Measurements from ENCODE around the gene OR2V2.

The OR2V2 gene

DNA sequence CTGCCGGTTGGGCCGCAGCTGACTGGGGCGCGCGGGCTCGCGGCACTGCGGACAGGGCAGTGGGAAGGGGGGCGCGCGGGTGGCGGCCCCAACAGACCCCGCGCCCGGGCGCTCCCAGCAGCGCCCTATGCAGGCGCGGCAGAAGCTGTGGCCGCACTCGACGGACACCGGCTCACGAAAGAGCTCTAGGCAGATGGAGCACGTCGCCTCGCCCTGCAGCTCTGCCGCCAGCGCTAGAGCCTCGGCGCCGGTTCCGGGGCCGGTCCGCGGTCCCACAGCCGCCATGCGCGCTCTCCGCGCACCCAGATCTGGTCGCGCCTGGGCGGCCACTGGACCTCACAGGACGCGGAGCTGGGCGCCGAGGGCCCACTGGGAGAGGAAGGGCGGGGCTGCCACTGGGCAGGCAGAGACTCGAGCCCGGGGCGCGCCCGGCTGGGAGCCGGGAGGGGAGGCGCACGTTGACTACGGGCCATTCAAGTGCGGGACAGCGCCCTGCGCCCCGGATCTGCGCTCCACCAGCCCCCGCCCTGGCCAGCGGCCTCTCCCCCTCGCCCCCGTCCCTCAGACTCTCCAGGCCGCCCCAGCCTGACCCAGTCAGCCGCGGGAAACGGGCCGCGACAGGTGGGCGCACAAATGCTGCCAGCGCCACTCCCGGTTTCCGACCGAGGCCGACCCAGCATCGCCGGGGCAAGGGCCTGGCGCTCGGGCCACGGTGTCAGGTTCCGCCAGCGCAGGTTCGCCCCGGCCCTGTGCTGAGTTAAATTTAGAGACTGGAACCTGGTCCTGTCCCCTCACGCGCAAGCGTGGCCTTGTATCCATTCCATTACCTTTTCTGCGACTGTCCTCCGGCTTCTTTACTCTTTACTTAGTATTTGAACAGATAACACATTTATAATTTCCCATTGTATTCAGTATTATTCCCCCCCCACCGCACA is 57.7 kb downstream of the OR2V2 start, which contains the start of gene TRIM7:
TRIM7 (minus strand) TSS at position 371 of the 935 bp plus-strand sequence; CDS start at position 285, 86 bp downstream.
- Histone ChIP-seq H3F3A (ENCODE audit: low read depth) (no peaks in the 10 kb centered on the region; the same call in 1 of the 2 replicates), H3K4me3 (ENCODE audit: low read length, poor library complexity, severe bottlenecking) (peak within 1 kb of the TSS; percentile 80), H3K4me2 (ENCODE audit: low read depth, low read length, poor library complexity, severe bottlenecking) (peak within 1 kb of the TSS; percentile 92), H3K9me2 (replicated peaks; ENCODE audit: low read depth, low read length) (no peaks in the 10 kb centered on the region), H3K9ac (ENCODE audit: low read depth, low read length, poor library complexity, severe bottlenecking) (peak within 1 kb of the TSS; percentile 76), H2AFZ (ENCODE audit: low read length) (peak within 1 kb of the TSS; percentile 92), H3K27me3 (ENCODE audit: insufficient read depth, low read length, poor library complexity, severe bottlenecking) (no peaks in the 10 kb centered on the region), H4K20me1 (ENCODE audit: insufficient read depth, low read length, poor library complexity, severe bottlenecking) (no peaks in the 10 kb centered on the region), H3K9me3 (ENCODE audit: insufficient read depth, low read depth, low read length) (no peaks in the 10 kb centered on the region), H3K4me1 (ENCODE audit: insufficient read depth, low read length, poor library complexity, severe bottlenecking) (peaks cover 7% of the 10 kb centered on the region), H3K79me2 (ENCODE audit: insufficient read depth, low read length) (no peaks in the 10 kb centered on the region), H3K36me3 (ENCODE audit: insufficient read depth, low read length) (no peaks in the 10 kb centered on the region)
- TF ChIP-seq, protein P1, sequence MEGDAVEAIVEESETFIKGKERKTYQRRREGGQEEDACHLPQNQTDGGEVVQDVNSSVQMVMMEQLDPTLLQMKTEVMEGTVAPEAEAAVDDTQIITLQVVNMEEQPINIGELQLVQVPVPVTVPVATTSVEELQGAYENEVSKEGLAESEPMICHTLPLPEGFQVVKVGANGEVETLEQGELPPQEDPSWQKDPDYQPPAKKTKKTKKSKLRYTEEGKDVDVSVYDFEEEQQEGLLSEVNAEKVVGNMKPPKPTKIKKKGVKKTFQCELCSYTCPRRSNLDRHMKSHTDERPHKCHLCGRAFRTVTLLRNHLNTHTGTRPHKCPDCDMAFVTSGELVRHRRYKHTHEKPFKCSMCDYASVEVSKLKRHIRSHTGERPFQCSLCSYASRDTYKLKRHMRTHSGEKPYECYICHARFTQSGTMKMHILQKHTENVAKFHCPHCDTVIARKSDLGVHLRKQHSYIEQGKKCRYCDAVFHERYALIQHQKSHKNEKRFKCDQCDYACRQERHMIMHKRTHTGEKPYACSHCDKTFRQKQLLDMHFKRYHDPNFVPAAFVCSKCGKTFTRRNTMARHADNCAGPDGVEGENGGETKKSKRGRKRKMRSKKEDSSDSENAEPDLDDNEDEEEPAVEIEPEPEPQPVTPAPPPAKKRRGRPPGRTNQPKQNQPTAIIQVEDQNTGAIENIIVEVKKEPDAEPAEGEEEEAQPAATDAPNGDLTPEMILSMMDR (conservative IDR thresholded peaks at IDR 0.05; ENCODE audit: low read length), result no peak
- TF ChIP-seq EZH2phosphoT487 (IDR thresholded peaks at IDR 0.05; ENCODE audit: borderline replicate concordance), result no peak

DNA sequence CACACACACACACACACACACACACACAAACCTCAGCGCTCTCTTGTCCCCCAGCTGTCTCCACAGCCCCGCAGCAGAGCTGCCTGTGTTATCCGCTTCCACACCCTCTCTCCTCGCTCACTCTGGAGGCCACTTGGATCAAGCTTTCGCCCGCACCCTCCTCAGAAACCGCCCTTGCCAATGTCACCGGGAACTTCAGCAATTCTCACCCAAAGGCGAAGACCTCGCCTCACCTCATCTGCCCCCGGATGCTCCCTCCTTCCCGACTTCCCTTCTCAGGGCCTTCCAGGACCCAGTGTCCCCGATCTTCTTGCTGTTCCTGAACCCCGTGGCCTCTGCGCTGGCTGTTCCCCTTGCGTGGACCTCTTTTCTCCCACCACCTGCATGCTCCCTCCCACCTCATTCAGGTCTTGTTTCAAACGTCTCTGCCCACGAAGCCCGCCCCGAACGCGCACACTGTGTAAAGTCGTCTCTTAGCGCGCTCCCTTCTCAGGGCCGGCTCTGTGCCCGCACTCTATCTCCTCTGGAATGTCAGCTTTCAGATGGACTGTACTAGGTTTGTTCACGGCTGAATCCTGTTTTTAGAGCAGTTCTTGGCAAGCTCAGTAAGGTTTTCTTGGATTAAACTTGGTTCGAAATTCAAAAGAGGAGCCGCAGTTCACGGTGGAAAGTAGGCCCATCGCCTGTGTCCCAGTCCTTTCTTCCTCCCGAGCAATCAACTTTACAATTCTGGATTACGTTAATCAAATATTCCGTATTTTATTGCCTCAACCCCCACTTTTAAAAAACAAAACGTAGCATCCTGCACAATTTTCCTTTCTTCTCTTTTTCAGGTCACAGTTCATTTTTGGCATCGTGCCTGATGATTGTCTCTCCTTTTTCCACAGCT is 58.6 kb downstream of the OR2V2 start:
- Histone ChIP-seq H3K79me2 (ENCODE audit: insufficient read depth, low read length) (no peaks in the 10 kb centered on the region), H3K36me3 (ENCODE audit: insufficient read depth, low read length) (no peaks in the 10 kb centered on the region), H3K4me2 (ENCODE audit: low read depth, low read length, poor library complexity, severe bottlenecking) (peak overlapping the region; percentile 92), H3K9ac (ENCODE audit: low read depth, low read length, poor library complexity, severe bottlenecking) (peak overlapping the region; percentile 76), H3K4me1 (ENCODE audit: insufficient read depth, low read length, poor library complexity, severe bottlenecking) (peaks cover 7% of the 10 kb centered on the region), H3F3A (ENCODE audit: low read depth) (no peaks in the 10 kb centered on the region; the same call in 1 of the 2 replicates), H3K4me3 (ENCODE audit: low read length, poor library complexity, severe bottlenecking) (peak overlapping the region; percentile 80), H2AFZ (ENCODE audit: low read length) (peak overlapping the region; percentile 92), H3K27me3 (ENCODE audit: insufficient read depth, low read length, poor library complexity, severe bottlenecking) (no peaks in the 10 kb centered on the region), H3K9me3 (ENCODE audit: insufficient read depth, low read depth, low read length) (no peaks in the 10 kb centered on the region), H4K20me1 (ENCODE audit: insufficient read depth, low read length, poor library complexity, severe bottlenecking) (no peaks in the 10 kb centered on the region), H3K9me2 (replicated peaks; ENCODE audit: low read depth, low read length) (no peaks in the 10 kb centered on the region)
- no peak for TF ChIP-seq EZH2phosphoT487 (IDR thresholded peaks at IDR 0.05; ENCODE audit: borderline replicate concordance)
- TF ChIP-seq, protein P1 (conservative IDR thresholded peaks at IDR 0.05; ENCODE audit: low read length), result no peak

DNA sequence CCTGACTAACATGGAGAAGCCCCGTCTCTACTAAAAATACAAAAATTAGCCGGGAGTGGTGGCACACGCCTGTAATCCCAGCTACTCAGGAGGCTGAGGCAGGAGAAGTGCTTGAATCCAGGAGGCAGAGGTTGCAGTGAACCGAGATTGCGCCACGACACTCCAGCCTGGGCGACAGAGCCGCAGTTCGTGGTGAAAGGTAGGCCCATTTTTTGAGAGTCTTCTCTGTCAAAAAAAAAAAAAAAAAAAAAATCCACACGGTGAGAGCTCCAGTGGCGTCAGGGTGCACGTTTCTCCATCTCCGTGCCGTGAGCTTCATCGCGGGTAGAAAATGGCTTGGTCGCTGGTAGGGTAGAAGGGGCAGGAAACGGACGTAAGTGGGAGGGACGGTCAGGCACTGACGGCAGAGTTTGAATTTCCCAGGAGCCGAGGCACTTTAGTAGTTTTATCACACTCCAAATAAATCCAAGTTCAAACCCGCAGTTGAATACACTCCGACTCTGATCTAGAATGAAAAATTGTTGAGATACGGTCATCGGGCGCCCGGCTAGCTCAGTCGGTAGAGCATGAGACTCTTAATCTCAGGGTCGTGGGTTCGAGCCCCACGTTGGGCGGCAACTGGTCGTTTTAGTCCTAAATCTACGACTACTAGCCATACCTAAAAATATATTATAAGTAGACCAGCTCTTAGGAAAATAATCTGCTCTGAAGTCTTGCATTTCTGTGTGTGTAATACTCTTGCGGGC is 60.0 kb downstream of the OR2V2 start:
- Histone ChIP-seq H3K9ac (ENCODE audit: low read depth, low read length, poor library complexity, severe bottlenecking) (peak overlapping the region; percentile 76), H3K9me2 (replicated peaks; ENCODE audit: low read depth, low read length) (no peaks in the 10 kb centered on the region), H3K4me2 (ENCODE audit: low read depth, low read length, poor library complexity, severe bottlenecking) (peak overlapping the region; percentile 67), H4K20me1 (ENCODE audit: insufficient read depth, low read length, poor library complexity, severe bottlenecking) (no peaks in the 10 kb centered on the region), H3K27me3 (ENCODE audit: insufficient read depth, low read length, poor library complexity, severe bottlenecking) (no peaks in the 10 kb centered on the region), H3K9me3 (ENCODE audit: insufficient read depth, low read depth, low read length) (no peaks in the 10 kb centered on the region), H3F3A (ENCODE audit: low read depth) (no peaks in the 10 kb centered on the region; the same call in 1 of the 2 replicates), H3K4me3 (ENCODE audit: low read length, poor library complexity, severe bottlenecking) (peak overlapping the region; percentile 80), H3K79me2 (ENCODE audit: insufficient read depth, low read length) (no peaks in the 10 kb centered on the region), H3K36me3 (ENCODE audit: insufficient read depth, low read length) (no peaks in the 10 kb centered on the region), H3K4me1 (ENCODE audit: insufficient read depth, low read length, poor library complexity, severe bottlenecking) (peaks cover 7% of the 10 kb centered on the region), H2AFZ (ENCODE audit: low read length) (peak overlapping the region; percentile 43; the same call in 1 of the 2 replicates)
- TF ChIP-seq EZH2phosphoT487 (IDR thresholded peaks at IDR 0.05; ENCODE audit: borderline replicate concordance), result no peak
- TF ChIP-seq, protein P1 (conservative IDR thresholded peaks at IDR 0.05; ENCODE audit: low read length), result no peak

Measured in Loucy (cell line).